Caco-2 (cell line): ENCODE measurements around the gene TRIM71. TPM values are rescaled to one million over a fixed set of nuclear protein-coding genes. Genes with fewer than 3 reads are reported as not detected.

Source experiments
- BruUV-seq: library from RNA; stranded (reverse); fragments of 400-500 nt; replicated peaks from 2 replicates; lab custom pipeline; 2021; lab: Mats Ljungman, UMichigan
- CTCF ChIA-PET: fragments of 300-600 bp; sonication (Branson Sonifier 250); formaldehyde crosslinking; loops from one replicate; lab custom pipeline; 2022; ENCODE audit warnings: antibody characterized with exemption; lab: Charles Lee
- POLR2A ChIA-PET: fragments of 300-600 bp; sonication (Branson Sonifier 250); formaldehyde crosslinking; loops from one replicate; lab custom pipeline; 2022; ENCODE audit warnings: antibody characterized with exemption; lab: Charles Lee
- DNase-seq, 2 experiments: peaks; one replicate each; pipeline versions ENCODE4 v3.0.0 to v3.0.0-alpha.2; 2020 to 2022
- H3K27me3 ChIP-seq: replicated peaks from 2 replicates; pipeline ENCODE4 v1.6.0; 2011; ENCODE audit warnings: low read length; ENCODE audit not compliant: control insufficient read depth, insufficient read depth
- H3K36me3 ChIP-seq: 2 replicates; pipeline ENCODE4 v1.5.1; 2011; ENCODE audit warnings: low read length; ENCODE audit not compliant: control insufficient read depth, insufficient read depth
- H3K4me1 ChIP-seq: fragments of 250-450 bp; sonication (Bioruptor Pico); 2 replicates; pipeline ENCODE4 v1.5.1; 2020; ENCODE audit warnings: mild to moderate bottlenecking
- H3K4me3 ChIP-seq: 2 replicates; pipeline ENCODE4 v1.5.1; 2011; ENCODE audit warnings: low read depth, mild to moderate bottlenecking, control low read depth, low read length
- H3K9me3 ChIP-seq: fragments of 250-450 bp; sonication (Bioruptor Pico); 2 replicates; pipeline ENCODE4 v1.5.1; 2020; ENCODE audit warnings: mild to moderate bottlenecking, moderate library complexity
- H3K27ac Mint-ChIP-seq: one replicate; pipeline ENCODE4 v1.8.0; 2022; ENCODE audit warnings: mixed read lengths; ENCODE audit not compliant: unreplicated experiment
- H3K27me3 Mint-ChIP-seq: one replicate; pipeline ENCODE4 v1.8.0; 2022; ENCODE audit warnings: mixed read lengths; ENCODE audit not compliant: insufficient read depth, unreplicated experiment
- H3K36me3 Mint-ChIP-seq: one replicate; pipeline ENCODE4 v1.8.0; 2022; ENCODE audit warnings: mild to moderate bottlenecking, mixed read lengths; ENCODE audit not compliant: insufficient read depth, unreplicated experiment
- H3K4me1 Mint-ChIP-seq: one replicate; pipeline ENCODE4 v1.8.0; 2022; ENCODE audit warnings: low read depth, mixed read lengths; ENCODE audit not compliant: unreplicated experiment
- H3K4me3 Mint-ChIP-seq: one replicate; pipeline ENCODE4 v1.8.0; 2022; ENCODE audit warnings: mild to moderate bottlenecking, moderate library complexity, mixed read lengths; ENCODE audit not compliant: unreplicated experiment
- H3K9me3 Mint-ChIP-seq: one replicate; pipeline ENCODE4 v1.8.0; 2022; ENCODE audit warnings: mixed read lengths; ENCODE audit not compliant: unreplicated experiment
- CTCF ChIP-seq, 2 experiments: fragments of 200-600 bp in 1 of 2; IDR thresholded peaks; 1 replicate in 1 of 2; 2 replicates in 1 of 2; pipeline versions ENCODE4 v1.5.1 to v1.8.0; 2011 to 2022; ENCODE audit warnings: antibody characterized with exemption in 1 of 2, control low read depth in 1 of 2, inconsistent platforms in 1 of 2, low read depth in 1 of 2, low read length in 1 of 2, mild to moderate bottlenecking in 1 of 2, moderate library complexity in 1 of 2; ENCODE audit not compliant: insufficient read depth in 1 of 2, severe bottlenecking in 1 of 2, unreplicated experiment in 1 of 2
- intact Hi-C: fragments of 100-400 bp; cut with micrococcal nuclease; formaldehyde crosslinking; loops from one replicate; pipeline ENCODE4 v1.10.0; 2022; ENCODE audit not compliant: unreplicated experiment
- total RNA-seq: library from RNA; stranded (reverse); gene quantifications from 2 replicates; pipeline ENCODE4 v1.2.3, GENCODE V29; 2022

TRIM71 gene
- total RNA-seq, 1 experiment from 2014 or later, result 68.4 TPM

GRCh38 chr3:32884591-32884990 lies 66.8 kb downstream of the TRIM71 start:
- Mint-ChIP-seq H3K4me3 (no peak overlapping the region), H3K27me3 (no peaks in the 10 kb centered on the region), H3K27ac (peak overlapping the region; percentile 60), H3K4me1 (peaks cover 18% of the 10 kb centered on the region), H3K9me3 (no peaks in the 10 kb centered on the region), H3K36me3 (peaks cover 86% of the 10 kb centered on the region)
- no peak for DNase-seq
- H3K36me3 ChIP-seq, result no peaks in the 10 kb centered on the region; the same call in none of the 2 replicates
- ChIA-PET POLR2A (no interaction called here), CTCF (no interaction called here)
- no peaks in the 10 kb centered on the region; the same call in 1 of the 2 replicates for H3K4me1 ChIP-seq
- no peak for TF ChIP-seq CTCF (IDR thresholded peaks at IDR 0.05; ENCODE audit: insufficient read depth in 1 of 2, low read depth in 1 of 2, low read length in 1 of 2, severe bottlenecking in 1 of 2, unreplicated experiment in 1 of 2)
- no peaks in the 10 kb centered on the region for H3K27me3 ChIP-seq
- intact Hi-C loops, result no loop called here
- H3K9me3 ChIP-seq, result no peaks in the 10 kb centered on the region
- no peak overlapping the region for H3K4me3 ChIP-seq
- BruUV-seq, result no TSS peak

GRCh38 chr3:32885283-32885901 lies 67.6 kb downstream of the TRIM71 start:
- intact Hi-C loops, result no loop called here
- Histone ChIP-seq H3K9me3 (no peaks in the 10 kb centered on the region), H3K4me1 (no peaks in the 10 kb centered on the region; the same call in 1 of the 2 replicates), H3K4me3 (no peak overlapping the region), H3K27me3 (no peaks in the 10 kb centered on the region), H3K36me3 (peaks cover under 1% of the 10 kb centered on the region)
- no peak for DNase-seq
- no TSS peak for BruUV-seq
- Mint-ChIP-seq H3K36me3 (peaks cover 89% of the 10 kb centered on the region), H3K9me3 (no peaks in the 10 kb centered on the region), H3K4me3 (no peak overlapping the region), H3K27me3 (no peaks in the 10 kb centered on the region), H3K4me1 (peaks cover 18% of the 10 kb centered on the region), H3K27ac (no peak overlapping the region)
- no peak for TF ChIP-seq CTCF (IDR thresholded peaks at IDR 0.05; ENCODE audit: insufficient read depth in 1 of 2, low read depth in 1 of 2, low read length in 1 of 2, severe bottlenecking in 1 of 2, unreplicated experiment in 1 of 2)
- CTCF ChIA-PET, result no interaction called here
- POLR2A ChIA-PET, result no interaction called here

- no peaks in the 10 kb centered on the region for H3K9me3 Mint-ChIP-seq
- intact Hi-C loops, result no loop called here
- Histone ChIP-seq H3K4me1 (no peaks in the 10 kb centered on the region; the same call in 1 of the 2 replicates), H3K36me3 (peaks cover 3% of the 10 kb centered on the region), H3K4me3 (no peak overlapping the region), H3K27me3 (no peaks in the 10 kb centered on the region), H3K9me3 (no peaks in the 10 kb centered on the region)
- peaks cover 92% of the 10 kb centered on the region for H3K36me3 Mint-ChIP-seq
- H3K4me1 Mint-ChIP-seq, result peaks cover 18% of the 10 kb centered on the region
- H3K4me3 Mint-ChIP-seq, result no peak overlapping the region
- TF ChIP-seq CTCF (IDR thresholded peaks at IDR 0.05; ENCODE audit: insufficient read depth in 1 of 2, low read depth in 1 of 2, low read length in 1 of 2, severe bottlenecking in 1 of 2, unreplicated experiment in 1 of 2), result no peak
- H3K27ac Mint-ChIP-seq, result no peak overlapping the region
- POLR2A ChIA-PET, result no interaction called here
- H3K27me3 Mint-ChIP-seq, result no peaks in the 10 kb centered on the region
- CTCF ChIA-PET, result no interaction called here
- no TSS peak for BruUV-seq
- DNase-seq, result no peak
Measured at GRCh38 chr3:32886296-32886695, 68.5 kb downstream of the TRIM71 start.
